IMR-90 (cell line): Measurements from ENCODE around the gene RAD51B. TPM values are rescaled to one million over a fixed set of nuclear protein-coding genes. Genes with fewer than 3 reads are reported as not detected.
A peak's percentile ranks its signal among the peaks of the same experiment; 100 is the strongest.

Source experiments
- ATAC-seq: fragments of 200-7000 bp; cut with Tn5 transposase; 2 replicates; pipeline ENCODE4 v1.9.1; 2020; ENCODE audit warnings: low read depth, mild to moderate bottlenecking, moderate library complexity
- BruUV-seq: library from RNA; stranded (reverse); fragments of 400-500 nt; replicated peaks from 2 replicates; lab custom pipeline; 2021; lab: Mats Ljungman, UMichigan
- CTCF ChIA-PET: fragments of 300-600 bp; formaldehyde crosslinking; extraction: SDS; loops from one replicate; lab custom pipeline; 2021; ENCODE audit warnings: antibody characterized with exemption; lab: Yijun Ruan, JAX
- POLR2A ChIA-PET: fragments of 300-600 bp; sonication (Branson Sonifier 250); formaldehyde crosslinking; loops from one replicate; lab custom pipeline; 2022; ENCODE audit warnings: antibody characterized with exemption; ENCODE audit not compliant: unreplicated experiment; lab: Charles Lee
- DNase-seq: peaks from one replicate; pipeline ENCODE4 v3.0.0; 2013
- H2AFZ ChIP-seq: replicated peaks from 2 replicates; pipeline ENCODE3; 2013; ENCODE audit warnings: low read length, mild to moderate bottlenecking; ENCODE audit not compliant: poor library complexity
- H2AK5ac ChIP-seq: 2 replicates; pipeline ENCODE4 v1.6.1; 2013; ENCODE audit warnings: low read depth, low read length, inconsistent platforms
- H2AK9ac ChIP-seq: replicated peaks from 2 replicates; pipeline ENCODE3; 2013; ENCODE audit warnings: mild to moderate bottlenecking, low read depth, low read length, moderate library complexity; ENCODE audit not compliant: poor library complexity
- H2BK120ac ChIP-seq: 2 replicates; pipeline ENCODE4 v1.6.1; 2013; ENCODE audit warnings: low read depth, low read length, inconsistent platforms
- H2BK15ac ChIP-seq: 3 replicates; pipeline ENCODE4 v1.6.1; 2013; ENCODE audit warnings: low read depth, low read length, inconsistent platforms
- H2BK20ac ChIP-seq: 2 replicates; pipeline ENCODE4 v1.6.1; 2013; ENCODE audit warnings: low read depth, mild to moderate bottlenecking, inconsistent platforms, low read length, moderate library complexity
- H2BK5ac ChIP-seq: 2 replicates; pipeline ENCODE4 v1.6.1; 2013; ENCODE audit warnings: mild to moderate bottlenecking, low read depth, low read length, inconsistent platforms; ENCODE audit not compliant: poor library complexity, severe bottlenecking
- H3K14ac ChIP-seq: replicated peaks from 2 replicates; pipeline ENCODE4 v1.6.1; 2013; ENCODE audit warnings: low read depth, low read length, inconsistent platforms
- H3K18ac ChIP-seq: 2 replicates; pipeline ENCODE4 v1.6.1; 2013; ENCODE audit warnings: low read depth, low read length, control low read depth
- H3K23ac ChIP-seq: 2 replicates; pipeline ENCODE4 v1.6.1; 2013; ENCODE audit warnings: low read depth, low read length, inconsistent platforms
- H3K27ac ChIP-seq: 2 replicates; pipeline ENCODE4 v1.5.1; 2013; ENCODE audit warnings: mild to moderate bottlenecking, control low read depth, low read length; ENCODE audit not compliant: insufficient read depth
- H3K27me3 ChIP-seq: 2 replicates; pipeline ENCODE4 v1.6.1; 2013; ENCODE audit warnings: low read length; ENCODE audit not compliant: control insufficient read depth, insufficient read depth
- H3K36me3 ChIP-seq: 2 replicates; pipeline ENCODE4 v1.6.1; 2013; ENCODE audit warnings: low read length, mixed read lengths; ENCODE audit not compliant: control insufficient read depth, insufficient read depth
- H3K4ac ChIP-seq: 2 replicates; pipeline ENCODE4 v1.6.1; 2013; ENCODE audit warnings: low read depth, low read length, inconsistent platforms
- H3K4me1 ChIP-seq: 2 replicates; pipeline ENCODE4 v1.6.1; 2013; ENCODE audit warnings: low read length, mixed read lengths; ENCODE audit not compliant: control insufficient read depth, insufficient read depth
- H3K4me2 ChIP-seq: 2 replicates; pipeline ENCODE4 v1.6.1; 2013; ENCODE audit warnings: low read depth, mild to moderate bottlenecking, control low read depth, low read length, moderate library complexity
- H3K4me3 ChIP-seq: 2 replicates; pipeline ENCODE4 v1.5.1; 2013; ENCODE audit warnings: low read depth, mild to moderate bottlenecking, control low read depth, low read length, moderate library complexity; ENCODE audit not compliant: insufficient read depth
- H3K56ac ChIP-seq: 2 replicates; pipeline ENCODE4 v1.6.1; 2013; ENCODE audit warnings: low read length, inconsistent platforms; ENCODE audit not compliant: insufficient read depth; ENCODE audit errors: extremely low read depth
- H3K79me1 ChIP-seq, 2 experiments: 2 replicates each; pipeline ENCODE4 v1.6.1; 2013; ENCODE audit warnings: low read length in 2 of 2, inconsistent platforms in 1 of 2, low read depth in 1 of 2
- H3K9ac ChIP-seq: 2 replicates; pipeline ENCODE4 v1.6.1; 2013; ENCODE audit warnings: low read depth, low read length, control low read depth
- H3K9me1 ChIP-seq: 2 replicates; pipeline ENCODE4 v1.6.1; 2013; ENCODE audit warnings: low read length, inconsistent platforms; ENCODE audit not compliant: insufficient read depth
- H3K9me3 ChIP-seq: 2 replicates; pipeline ENCODE4 v1.6.1; 2013; ENCODE audit warnings: low read length; ENCODE audit not compliant: control insufficient read depth, insufficient read depth
- H4K20me1 ChIP-seq: 2 replicates; pipeline ENCODE4 v1.6.1; 2013; ENCODE audit warnings: low read length, inconsistent platforms; ENCODE audit not compliant: insufficient read depth
- H4K5ac ChIP-seq: 2 replicates; pipeline ENCODE4 v1.6.1; 2013; ENCODE audit warnings: mild to moderate bottlenecking, low read depth, low read length, control low read depth
- H4K8ac ChIP-seq, 2 experiments: 2 replicates each; pipeline ENCODE4 v1.6.1; 2013; ENCODE audit warnings: low read depth in 2 of 2, low read length in 2 of 2, control low read depth in 1 of 2, inconsistent platforms in 1 of 2
- H4K91ac ChIP-seq: 2 replicates; pipeline ENCODE4 v1.6.1; 2013; ENCODE audit warnings: low read depth, low read length, inconsistent platforms; ENCODE audit not compliant: insufficient read depth
- BHLHE40 ChIP-seq: fragments of 150-350 bp; IDR thresholded peaks from 2 replicates; pipeline ENCODE4 v1.6.1; 2016; ENCODE audit warnings: mild to moderate bottlenecking, low read depth, low read length
- CEBPB ChIP-seq: IDR thresholded peaks from 2 replicates; pipeline ENCODE4 v1.6.1; 2012; ENCODE audit warnings: low read depth, low read length, improper control_type of control experiment
- FOS ChIP-seq: fragments of 150-350 bp; IDR thresholded peaks from 2 replicates; pipeline ENCODE4 v1.6.1; 2016; ENCODE audit warnings: low read depth, low read length
- MAFK ChIP-seq: IDR thresholded peaks from 2 replicates; pipeline ENCODE4 v1.6.1; 2012; ENCODE audit warnings: low read depth, low read length, improper control_type of control experiment
- MAZ ChIP-seq: IDR thresholded peaks from 2 replicates; pipeline ENCODE4 v1.6.1; 2012; ENCODE audit warnings: low read depth, mild to moderate bottlenecking, low read length, improper control_type of control experiment, moderate library complexity, borderline replicate concordance
- MXI1 ChIP-seq: IDR thresholded peaks from 2 replicates; pipeline ENCODE4 v1.6.1; 2012; ENCODE audit warnings: low read depth, mild to moderate bottlenecking, low read length, moderate library complexity, borderline replicate concordance
- NFE2L2 ChIP-seq: fragments of 150-350 bp; IDR thresholded peaks from 2 replicates; pipeline ENCODE4 v1.6.1; 2016; ENCODE audit warnings: low read depth, mild to moderate bottlenecking, low read length
- POLR2A ChIP-seq: IDR thresholded peaks from 2 replicates; pipeline ENCODE4 v1.6.1; 2012; ENCODE audit warnings: mild to moderate bottlenecking, low read depth, low read length
- RAD21 ChIP-seq: IDR thresholded peaks from 2 replicates; pipeline ENCODE4 v1.6.1; 2012; ENCODE audit warnings: low read length, improper control_type of control experiment
- RCOR1 ChIP-seq: IDR thresholded peaks from 2 replicates; pipeline ENCODE4 v1.6.1; 2012; ENCODE audit warnings: mild to moderate bottlenecking, low read length, improper control_type of control experiment; ENCODE audit not compliant: insufficient replicate concordance
- RFX5 ChIP-seq: IDR thresholded peaks from 2 replicates; pipeline ENCODE4 v1.8.0; 2012; ENCODE audit warnings: low read depth, mild to moderate bottlenecking, low read length, moderate library complexity
- SMC3 ChIP-seq: fragments of 150-350 bp; IDR thresholded peaks from 2 replicates; pipeline ENCODE4 v1.6.1; 2016; ENCODE audit warnings: low read depth, mild to moderate bottlenecking, antibody characterized with exemption, low read length, moderate library complexity
- WGBS, 2 experiments: methylation state at CpG; one replicate each; pipeline versions ENCODE4 v1.1.5 to v1.1.7; 2013; ENCODE audit warnings: missing lambda C conversion rate in 2 of 2; ENCODE audit not compliant: insufficient read length in 1 of 2; ENCODE audit errors: extremely low coverage in 2 of 2; 5-methylcytosine and 5-hydroxymethylcytosine counted together
- dilution Hi-C: fragments of 300-500 bp; cut with HindIII; formaldehyde crosslinking; loops from one replicate; pipeline ENCODE4 v1.14.3; 2018; ENCODE audit warnings: low sequenced_read_pairs; ENCODE audit not compliant: unreplicated experiment
- in situ Hi-C: fragments of 300-500 bp; cut with MboI; formaldehyde crosslinking; loops from 3 replicates; pipeline ENCODE4 v1.14.3; 2019; ENCODE audit warnings: low sequenced_read_pairs, inconsistent platforms, mixed read lengths
- intact Hi-C: fragments of 100-400 bp; cut with micrococcal nuclease; formaldehyde crosslinking; loops from 2 replicates; pipeline ENCODE4 v1.10.0; 2022
- polyA plus RNA-seq, 3 experiments: library from polyadenylated mRNA; depleted of rRNA; stranded (reverse); fragments of >200 nt; gene quantifications; 2 replicates each; pipeline ENCODE4 v1.2.3, GENCODE V29; 2012; ENCODE audit warnings: low replicate concordance in 1 of 3
- total RNA-seq: library from RNA; depleted of rRNA; stranded (reverse); fragments of >200 nt; gene quantifications from 2 replicates; pipeline ENCODE4 v1.2.3, GENCODE V29; 2012
- TF ChIP-seq, protein P1 (sequence below): fragments of 150-350 bp; IDR thresholded peaks from 2 replicates; pipeline ENCODE4 v1.6.1; 2017; ENCODE audit warnings: mild to moderate bottlenecking, antibody characterized with exemption, low read length, low read depth
- TF ChIP-seq, protein P2 (sequence below): conservative IDR thresholded peaks from 2 replicates; pipeline ENCODE4 v1.5.1; 2012; ENCODE audit warnings: mild to moderate bottlenecking, low read depth, low read length, improper control_type of control experiment
- TF ChIP-seq, protein P3 (sequence below): fragments of 150-350 bp; IDR thresholded peaks from 2 replicates; pipeline ENCODE4 v1.6.1; 2016; ENCODE audit warnings: low read depth, mild to moderate bottlenecking, low read length, moderate library complexity, borderline replicate concordance

The RAD51B gene
- total and polyA plus RNA-seq, 2 of the 4 experiments (the other 2 are of a cell fraction), result 5.1 to 18.8 TPM

DNA sequence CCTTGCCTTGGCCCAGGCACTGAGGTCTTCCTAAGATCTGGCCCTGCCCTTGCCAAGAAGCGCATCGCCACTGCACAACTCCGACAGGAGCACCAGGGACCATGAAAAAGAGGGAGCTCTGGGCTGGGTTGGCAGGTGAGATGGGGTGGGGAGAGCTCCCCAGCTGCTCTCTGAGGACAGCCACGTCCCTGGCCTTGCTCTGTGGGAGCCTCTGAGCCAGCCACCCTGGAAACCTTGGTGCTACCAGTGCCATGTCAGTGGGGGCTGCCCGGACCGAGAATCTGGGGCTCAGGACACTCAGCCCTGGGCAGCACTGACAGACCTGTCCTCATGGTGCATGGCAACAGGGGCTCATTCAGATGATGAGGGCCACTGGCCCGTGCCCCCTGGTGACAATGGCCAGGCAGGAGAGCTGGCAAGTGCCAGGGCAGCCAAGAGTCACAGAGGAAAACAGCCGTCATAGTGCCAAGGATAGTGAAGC is 838.5 kb downstream of the RAD51B start:
- peak overlapping the region; percentile 8 for H3K18ac ChIP-seq
- H3K4me1 ChIP-seq, result peaks cover 26% of the 10 kb centered on the region
- peak overlapping the region; percentile 94 for H2AK5ac ChIP-seq
- no peak overlapping the region; the same call in 1 of the 2 replicates for H4K5ac ChIP-seq
- peaks cover 25% of the 10 kb centered on the region for H3K9me1 ChIP-seq
- H3K23ac ChIP-seq, result peak overlapping the region; percentile 53; the same call in 1 of the 2 replicates
- peak overlapping the region; percentile 60; the same call in 1 of the 3 replicates for H2BK15ac ChIP-seq
- H4K8ac ChIP-seq, result peak overlapping the region in 1 of 2 experiments; percentile 84; a peak in 2 of 4 replicates
- no peaks in the 10 kb centered on the region for H3K36me3 ChIP-seq
- in situ Hi-C loops (no loop called here), dilution Hi-C loops (no loop called here), intact Hi-C loops (loop anchor here (10.0 kb wide), 2 partner anchors 113 to 263 kb away; no protein-coding TSS in a partner anchor)
- CTCF ChIA-PET, result no interaction called here
- H3K9ac ChIP-seq, result no peak overlapping the region
- H3K9me3 ChIP-seq, result no peaks in the 10 kb centered on the region
- ATAC-seq, result no peak
- H2AK9ac ChIP-seq, result peak overlapping the region; percentile 58
- TF ChIP-seq RFX5 (no peak), NFE2L2 (no peak), SMC3 (no peak), CEBPB (no peak), MXI1 (no peak), RCOR1 (no peak), FOS (no peak), MAFK (no peak), BHLHE40 (no peak), MAZ (no peak), RAD21 (no peak), POLR2A (no peak)
- TF ChIP-seq, protein P1, sequence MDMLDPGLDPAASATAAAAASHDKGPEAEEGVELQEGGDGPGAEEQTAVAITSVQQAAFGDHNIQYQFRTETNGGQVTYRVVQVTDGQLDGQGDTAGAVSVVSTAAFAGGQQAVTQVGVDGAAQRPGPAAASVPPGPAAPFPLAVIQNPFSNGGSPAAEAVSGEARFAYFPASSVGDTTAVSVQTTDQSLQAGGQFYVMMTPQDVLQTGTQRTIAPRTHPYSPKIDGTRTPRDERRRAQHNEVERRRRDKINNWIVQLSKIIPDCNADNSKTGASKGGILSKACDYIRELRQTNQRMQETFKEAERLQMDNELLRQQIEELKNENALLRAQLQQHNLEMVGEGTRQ, result no peak
- TF ChIP-seq, protein P2, sequence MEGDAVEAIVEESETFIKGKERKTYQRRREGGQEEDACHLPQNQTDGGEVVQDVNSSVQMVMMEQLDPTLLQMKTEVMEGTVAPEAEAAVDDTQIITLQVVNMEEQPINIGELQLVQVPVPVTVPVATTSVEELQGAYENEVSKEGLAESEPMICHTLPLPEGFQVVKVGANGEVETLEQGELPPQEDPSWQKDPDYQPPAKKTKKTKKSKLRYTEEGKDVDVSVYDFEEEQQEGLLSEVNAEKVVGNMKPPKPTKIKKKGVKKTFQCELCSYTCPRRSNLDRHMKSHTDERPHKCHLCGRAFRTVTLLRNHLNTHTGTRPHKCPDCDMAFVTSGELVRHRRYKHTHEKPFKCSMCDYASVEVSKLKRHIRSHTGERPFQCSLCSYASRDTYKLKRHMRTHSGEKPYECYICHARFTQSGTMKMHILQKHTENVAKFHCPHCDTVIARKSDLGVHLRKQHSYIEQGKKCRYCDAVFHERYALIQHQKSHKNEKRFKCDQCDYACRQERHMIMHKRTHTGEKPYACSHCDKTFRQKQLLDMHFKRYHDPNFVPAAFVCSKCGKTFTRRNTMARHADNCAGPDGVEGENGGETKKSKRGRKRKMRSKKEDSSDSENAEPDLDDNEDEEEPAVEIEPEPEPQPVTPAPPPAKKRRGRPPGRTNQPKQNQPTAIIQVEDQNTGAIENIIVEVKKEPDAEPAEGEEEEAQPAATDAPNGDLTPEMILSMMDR, result no peak
- TF ChIP-seq, protein P3, sequence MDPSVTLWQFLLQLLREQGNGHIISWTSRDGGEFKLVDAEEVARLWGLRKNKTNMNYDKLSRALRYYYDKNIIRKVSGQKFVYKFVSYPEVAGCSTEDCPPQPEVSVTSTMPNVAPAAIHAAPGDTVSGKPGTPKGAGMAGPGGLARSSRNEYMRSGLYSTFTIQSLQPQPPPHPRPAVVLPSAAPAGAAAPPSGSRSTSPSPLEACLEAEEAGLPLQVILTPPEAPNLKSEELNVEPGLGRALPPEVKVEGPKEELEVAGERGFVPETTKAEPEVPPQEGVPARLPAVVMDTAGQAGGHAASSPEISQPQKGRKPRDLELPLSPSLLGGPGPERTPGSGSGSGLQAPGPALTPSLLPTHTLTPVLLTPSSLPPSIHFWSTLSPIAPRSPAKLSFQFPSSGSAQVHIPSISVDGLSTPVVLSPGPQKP, result no peak
- H3K56ac ChIP-seq, result no peak overlapping the region
- H2BK20ac ChIP-seq, result peak overlapping the region; percentile 83
- POLR2A ChIA-PET, result interaction anchor here (0.6 kb wide), 1 partner anchor 654 kb away, joined by 3 read pairs; no protein-coding TSS in a partner anchor
- peak overlapping the region; percentile 10 for H2BK5ac ChIP-seq
- H3K27ac ChIP-seq, result no peak overlapping the region
- WGBS, 2 experiments, result 100% methylated on average over 2 of the region's 8 CpGs; no CpG with 5 or more reads in 1 of the 2 experiments
- no TSS peak for BruUV-seq
- no peak for DNase-seq
- H3K14ac ChIP-seq, result peak overlapping the region; percentile 85; the same call in 1 of the 2 replicates
- H3K27me3 ChIP-seq, result no peaks in the 10 kb centered on the region
- H3K79me1 ChIP-seq, result no peaks in the 10 kb centered on the region
- H2BK120ac ChIP-seq, result peak overlapping the region; percentile 84
- H3K4me3 ChIP-seq, result no peak overlapping the region
- H4K91ac ChIP-seq, result peak overlapping the region; percentile 48; the same call in 1 of the 2 replicates
- peak overlapping the region; percentile 35 for H2AFZ ChIP-seq
- no peaks in the 10 kb centered on the region for H4K20me1 ChIP-seq
- H3K4ac ChIP-seq, result peak overlapping the region; percentile 87
- H3K4me2 ChIP-seq, result no peak overlapping the region
